PC-3 (cell line): ENCODE data around the gene FAM81A.

ENCODE experiments used
- EZH2 ChIP-seq: fragments of 300-600 bp; sonication (generic); IDR thresholded peaks from one replicate; pipeline ENCODE4 v1.6.1; 2017; ENCODE audit warnings: antibody characterized with exemption, mild to moderate bottlenecking, low read length; ENCODE audit not compliant: unreplicated experiment
- EZH2phosphoT487 ChIP-seq: fragments of 300-600 bp; sonication (generic); IDR thresholded peaks from 2 replicates; pipeline ENCODE4 v1.6.1; 2018; ENCODE audit warnings: mild to moderate bottlenecking, antibody characterized with exemption, low read length, borderline replicate concordance
- TF ChIP-seq, protein P1 (sequence below): fragments of 300-600 bp; sonication (generic); conservative IDR thresholded peaks from 2 replicates; pipeline ENCODE4 v1.5.1; 2017; ENCODE audit warnings: antibody characterized with exemption, low read depth, mild to moderate bottlenecking, low read length

GRCh38 chr15:59405079-59405478 is 32.9 kb upstream of the FAM81A start:
- TF ChIP-seq, protein P1, sequence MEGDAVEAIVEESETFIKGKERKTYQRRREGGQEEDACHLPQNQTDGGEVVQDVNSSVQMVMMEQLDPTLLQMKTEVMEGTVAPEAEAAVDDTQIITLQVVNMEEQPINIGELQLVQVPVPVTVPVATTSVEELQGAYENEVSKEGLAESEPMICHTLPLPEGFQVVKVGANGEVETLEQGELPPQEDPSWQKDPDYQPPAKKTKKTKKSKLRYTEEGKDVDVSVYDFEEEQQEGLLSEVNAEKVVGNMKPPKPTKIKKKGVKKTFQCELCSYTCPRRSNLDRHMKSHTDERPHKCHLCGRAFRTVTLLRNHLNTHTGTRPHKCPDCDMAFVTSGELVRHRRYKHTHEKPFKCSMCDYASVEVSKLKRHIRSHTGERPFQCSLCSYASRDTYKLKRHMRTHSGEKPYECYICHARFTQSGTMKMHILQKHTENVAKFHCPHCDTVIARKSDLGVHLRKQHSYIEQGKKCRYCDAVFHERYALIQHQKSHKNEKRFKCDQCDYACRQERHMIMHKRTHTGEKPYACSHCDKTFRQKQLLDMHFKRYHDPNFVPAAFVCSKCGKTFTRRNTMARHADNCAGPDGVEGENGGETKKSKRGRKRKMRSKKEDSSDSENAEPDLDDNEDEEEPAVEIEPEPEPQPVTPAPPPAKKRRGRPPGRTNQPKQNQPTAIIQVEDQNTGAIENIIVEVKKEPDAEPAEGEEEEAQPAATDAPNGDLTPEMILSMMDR = no peak
- TF ChIP-seq EZH2phosphoT487 (no peak), EZH2 (no peak)
